Measurements from ENCODE around the gene PKLR. TPM values are rescaled to one million over a fixed set of nuclear protein-coding genes. Genes with fewer than 3 reads are reported as not detected.

PKLR gene
- total RNA-seq, 1 donor from 2014 or later, result not detected

DNA sequence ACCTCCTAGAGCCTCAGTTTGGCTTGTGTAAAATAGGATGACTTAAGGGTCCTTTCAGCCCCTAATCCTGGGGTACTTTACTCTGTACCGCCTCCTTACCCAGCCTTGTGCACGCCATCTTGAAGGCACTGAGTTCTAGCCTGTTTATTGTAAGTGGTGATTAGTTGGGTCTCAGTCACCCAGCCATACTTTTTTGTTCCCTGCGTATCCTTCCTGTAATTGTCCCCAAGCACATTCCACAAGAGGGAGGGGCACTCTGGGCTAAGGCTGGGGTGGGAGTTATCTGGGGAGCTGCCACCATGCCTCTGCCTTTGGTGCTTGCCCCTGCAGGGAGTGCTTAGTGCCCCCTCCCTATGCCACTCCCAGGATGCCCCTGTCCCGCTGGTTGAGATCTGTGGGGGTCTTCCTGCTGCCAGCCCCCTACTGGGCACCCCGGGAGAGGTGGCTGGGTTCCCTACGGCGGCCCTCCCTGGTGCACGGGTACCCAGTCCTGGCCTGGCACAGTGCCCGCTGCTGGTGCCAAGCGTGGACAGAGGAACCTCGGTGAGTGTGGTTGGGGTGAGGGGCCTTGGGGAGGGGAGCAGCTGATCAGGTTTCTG is 8.3 kb upstream of the PKLR start:
- DNase-seq, result no peak
- TF ChIP-seq, protein P1, sequence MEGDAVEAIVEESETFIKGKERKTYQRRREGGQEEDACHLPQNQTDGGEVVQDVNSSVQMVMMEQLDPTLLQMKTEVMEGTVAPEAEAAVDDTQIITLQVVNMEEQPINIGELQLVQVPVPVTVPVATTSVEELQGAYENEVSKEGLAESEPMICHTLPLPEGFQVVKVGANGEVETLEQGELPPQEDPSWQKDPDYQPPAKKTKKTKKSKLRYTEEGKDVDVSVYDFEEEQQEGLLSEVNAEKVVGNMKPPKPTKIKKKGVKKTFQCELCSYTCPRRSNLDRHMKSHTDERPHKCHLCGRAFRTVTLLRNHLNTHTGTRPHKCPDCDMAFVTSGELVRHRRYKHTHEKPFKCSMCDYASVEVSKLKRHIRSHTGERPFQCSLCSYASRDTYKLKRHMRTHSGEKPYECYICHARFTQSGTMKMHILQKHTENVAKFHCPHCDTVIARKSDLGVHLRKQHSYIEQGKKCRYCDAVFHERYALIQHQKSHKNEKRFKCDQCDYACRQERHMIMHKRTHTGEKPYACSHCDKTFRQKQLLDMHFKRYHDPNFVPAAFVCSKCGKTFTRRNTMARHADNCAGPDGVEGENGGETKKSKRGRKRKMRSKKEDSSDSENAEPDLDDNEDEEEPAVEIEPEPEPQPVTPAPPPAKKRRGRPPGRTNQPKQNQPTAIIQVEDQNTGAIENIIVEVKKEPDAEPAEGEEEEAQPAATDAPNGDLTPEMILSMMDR (IDR thresholded peaks at IDR 0.05; ENCODE audit: partially characterized antibody, unreplicated experiment), result no peak
- peak overlapping the region; percentile 98 for H3K4me3 Mint-ChIP-seq (ENCODE audit: unreplicated experiment)
- H3K9me3 Mint-ChIP-seq (ENCODE audit: unreplicated experiment), result peaks cover 14% of the 10 kb centered on the region
- peaks cover 24% of the 10 kb centered on the region for H3K27me3 Mint-ChIP-seq (ENCODE audit: unreplicated experiment)
- H3K4me1 Mint-ChIP-seq (ENCODE audit: low read depth, unreplicated experiment), result peaks cover 8% of the 10 kb centered on the region
- H3K36me3 Mint-ChIP-seq (ENCODE audit: unreplicated experiment), result no peaks in the 10 kb centered on the region
- peak overlapping the region; percentile 81 for H3K27ac Mint-ChIP-seq (ENCODE audit: unreplicated experiment)

DNA sequence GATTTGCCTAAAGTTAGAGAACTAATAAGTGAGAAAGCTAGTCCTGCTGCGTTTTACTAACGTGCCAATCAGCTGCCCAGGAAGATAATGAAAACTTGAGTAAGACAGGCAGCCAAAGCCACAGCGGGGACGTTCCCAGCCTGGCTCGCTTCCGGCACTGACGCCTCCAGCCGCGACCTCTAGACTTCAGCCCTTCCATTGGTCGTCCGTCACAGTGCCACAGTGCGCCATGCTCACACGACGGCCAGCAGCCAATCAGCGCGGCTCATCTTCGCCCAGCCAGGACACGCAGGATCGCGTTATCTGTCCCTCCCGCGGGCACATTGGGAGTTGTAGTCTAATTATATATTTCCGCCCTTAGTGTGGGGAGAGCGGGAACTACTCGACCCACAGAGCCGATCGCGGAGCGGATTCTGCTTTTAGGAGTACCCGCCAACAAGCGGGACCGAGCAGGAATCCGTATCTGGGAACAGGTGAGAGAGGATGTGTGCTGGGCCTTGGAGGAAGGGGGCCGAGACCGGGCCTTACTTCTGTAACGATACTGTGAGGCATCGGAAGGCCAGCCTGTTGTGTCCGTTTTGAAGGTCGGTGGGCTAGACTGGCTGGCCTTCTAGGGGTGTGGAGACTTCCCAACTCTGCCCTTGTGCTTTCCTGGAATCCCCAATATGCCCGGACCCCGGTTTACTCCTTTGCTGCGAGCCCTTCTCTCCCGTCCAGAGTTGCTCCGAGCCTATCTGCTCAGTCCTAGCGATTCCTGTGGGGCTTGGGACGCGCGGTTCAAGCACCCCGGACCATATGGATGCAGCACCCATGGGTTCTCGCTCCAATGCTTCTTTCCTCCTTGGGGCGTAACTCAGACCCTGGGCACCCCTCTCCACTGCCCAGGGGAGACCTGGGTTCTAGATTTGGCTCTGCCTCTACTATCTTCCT is 7.5 kb upstream of the PKLR start, which contains the start of gene FDPS:
FDPS (plus strand) TSS at position 374 of the 930 bp plus-strand sequence. CDS start 924 bp downstream, outside the sequence.
- H3K27me3 Mint-ChIP-seq (ENCODE audit: unreplicated experiment), result peaks cover 24% of the 10 kb centered on the region
- peaks cover 8% of the 10 kb centered on the region for H3K4me1 Mint-ChIP-seq (ENCODE audit: low read depth, unreplicated experiment)
- TF ChIP-seq, protein P1 (IDR thresholded peaks at IDR 0.05; ENCODE audit: partially characterized antibody, unreplicated experiment), result peak; percentile 11
- peak within 1 kb of the TSS; percentile 81 for H3K27ac Mint-ChIP-seq (ENCODE audit: unreplicated experiment)
- H3K36me3 Mint-ChIP-seq (ENCODE audit: unreplicated experiment), result no peaks in the 10 kb centered on the region
- H3K9me3 Mint-ChIP-seq (ENCODE audit: unreplicated experiment), result peaks cover 15% of the 10 kb centered on the region
- peak; percentile 93 for DNase-seq
- H3K4me3 Mint-ChIP-seq (ENCODE audit: unreplicated experiment), result peak within 1 kb of the TSS; percentile 98

DNA sequence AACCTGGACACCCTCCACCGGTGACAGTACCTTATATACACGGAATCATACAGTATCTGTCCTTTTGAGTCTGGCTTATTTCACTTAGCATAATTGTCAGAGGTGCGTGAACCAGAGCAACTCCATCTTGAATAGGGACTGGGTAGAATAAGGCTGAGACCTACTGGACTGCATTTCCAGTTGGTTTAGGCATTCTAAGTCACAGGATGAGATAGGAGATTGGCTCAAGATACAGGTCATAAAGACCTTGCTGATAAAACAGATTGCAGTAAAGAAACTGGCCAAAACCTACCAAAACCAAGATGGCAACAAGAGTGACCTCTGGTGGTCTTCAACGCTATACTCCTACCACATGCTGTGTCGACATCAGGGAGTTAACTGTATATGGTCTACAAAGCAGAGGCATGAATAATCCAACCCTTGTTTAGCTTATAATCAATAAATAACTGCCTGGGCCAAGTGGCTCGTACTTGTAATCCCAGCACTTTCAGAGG is 6.1 kb upstream of the PKLR start:
- Mint-ChIP-seq H3K9me3 (ENCODE audit: unreplicated experiment) (peaks cover 18% of the 10 kb centered on the region), H3K27me3 (ENCODE audit: unreplicated experiment) (peaks cover 21% of the 10 kb centered on the region), H3K4me3 (ENCODE audit: unreplicated experiment) (peak overlapping the region; percentile 57), H3K36me3 (ENCODE audit: unreplicated experiment) (no peaks in the 10 kb centered on the region), H3K4me1 (ENCODE audit: low read depth, unreplicated experiment) (peaks cover 10% of the 10 kb centered on the region), H3K27ac (ENCODE audit: unreplicated experiment) (peak overlapping the region; percentile 72)
- TF ChIP-seq, protein P1 (IDR thresholded peaks at IDR 0.05; ENCODE audit: partially characterized antibody, unreplicated experiment), result peak; percentile 43
- DNase-seq, result no peak

DNA sequence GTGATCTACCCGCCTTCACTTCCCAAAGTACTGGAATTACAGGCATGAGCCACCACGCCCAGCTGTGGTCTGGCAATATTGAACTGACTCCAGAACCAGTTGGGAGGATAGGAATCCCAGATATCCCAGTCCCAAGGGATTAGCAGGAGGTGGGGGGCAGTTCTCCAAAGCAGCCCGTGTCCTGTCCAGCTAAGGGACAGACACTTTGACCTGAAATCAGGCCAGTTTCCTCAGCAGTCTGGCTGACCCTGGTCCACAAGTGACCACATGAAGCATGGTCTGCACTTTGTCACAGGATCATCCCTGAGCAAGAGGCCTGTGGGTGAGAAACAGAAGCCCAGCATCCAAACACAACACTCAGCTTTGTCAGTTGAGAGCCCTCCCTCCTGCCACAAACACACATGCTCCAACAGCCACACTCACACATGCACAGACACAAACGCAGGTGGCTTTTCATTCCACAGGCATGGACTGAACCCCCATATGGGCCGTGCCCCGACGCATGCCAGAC is 4.7 kb upstream of the PKLR start:
- Mint-ChIP-seq H3K4me1 (ENCODE audit: low read depth, unreplicated experiment) (peaks cover 5% of the 10 kb centered on the region), H3K9me3 (ENCODE audit: unreplicated experiment) (peaks cover 18% of the 10 kb centered on the region), H3K4me3 (ENCODE audit: unreplicated experiment) (peak overlapping the region; percentile 32), H3K27ac (ENCODE audit: unreplicated experiment) (peak overlapping the region; percentile 33), H3K36me3 (ENCODE audit: unreplicated experiment) (no peaks in the 10 kb centered on the region), H3K27me3 (ENCODE audit: unreplicated experiment) (peaks cover 22% of the 10 kb centered on the region)
- TF ChIP-seq, protein P1 (IDR thresholded peaks at IDR 0.05; ENCODE audit: partially characterized antibody, unreplicated experiment), result no peak
- DNase-seq, result no peak
